Heart right ventricle (tissue), 16 donors: ENCODE results near the gene FHL5. TPM values are rescaled to one million over a fixed set of nuclear protein-coding genes. Genes with fewer than 3 reads are reported as not detected.

Source experiments
- ATAC-seq, 8 donors: fragments of 200-7000 bp; cut with Tn5 transposase; one replicate each; pipeline ENCODE4 v1.9.1; 2020; ENCODE audit warnings: mild to moderate bottlenecking in 8 of 8, moderate library complexity in 8 of 8, moderate number of reproducible peaks in 1 of 8
- DNase-seq, 2 donors: peaks; one replicate each; pipeline ENCODE4 v3.0.0-alpha.2; 2020
- H3K27ac ChIP-seq, 10 donors: fragments of 200-600 bp; sonication (generic) in 2 of 10; one replicate each; pipeline versions ENCODE4 v1.5.0 to v1.8.0; 2020 to 2022; ENCODE audit warnings: mild to moderate bottlenecking in 3 of 10
- H3K27me3 ChIP-seq, 7 donors: fragments of 200-600 bp; one replicate each; pipeline ENCODE4 v1.8.0; 2021 to 2022; ENCODE audit warnings: mild to moderate bottlenecking in 2 of 7
- H3K36me3 ChIP-seq, 9 donors: fragments of 200-600 bp; sonication (generic) in 1 of 9; one replicate each; pipeline versions ENCODE4 v1.5.0 to v1.8.0; 2020 to 2022; ENCODE audit warnings: mild to moderate bottlenecking in 2 of 9
- H3K4me1 ChIP-seq, 9 donors: fragments of 200-600 bp; sonication (generic) in 1 of 9; one replicate each; pipeline versions ENCODE4 v1.5.0 to v1.8.0; 2020 to 2022; ENCODE audit warnings: mild to moderate bottlenecking in 4 of 9
- H3K4me3 ChIP-seq, 10 donors: fragments of 200-600 bp; sonication (generic) in 2 of 10; one replicate each; pipeline versions ENCODE4 v1.5.0 to v1.8.0; 2020 to 2022; ENCODE audit warnings: mild to moderate bottlenecking in 7 of 10, moderate library complexity in 2 of 10
- H3K9me3 ChIP-seq, 11 donors: fragments of 200-600 bp in 10 of 11; sonication (generic) in 2 of 11; one replicate each; pipeline versions ENCODE4 v1.5.0 to v1.8.0; 2013 to 2022; ENCODE audit warnings: mild to moderate bottlenecking in 2 of 11, control low read depth in 1 of 11, moderate library complexity in 1 of 11
- WGBS, 2 donors: extraction: QIAGEN DNeasy Blood & Tissue Kit; methylation state at CpG; one replicate each; pipeline ENCODE4 v1.1.7; 2013; ENCODE audit warnings: inconsistent platforms in 1 of 2; 5-methylcytosine and 5-hydroxymethylcytosine counted together
- intact Hi-C, 10 donors: fragments of 100-400 bp; cut with DNase I; formaldehyde crosslinking; loops; one replicate each; pipeline versions ENCODE4 v1.11.1 to v1.14.2; 2022
- polyA plus RNA-seq, 2 donors: library from polyadenylated mRNA; stranded (reverse); fragments of 200-250 nt; gene quantifications; one replicate each; pipeline ENCODE4 v1.2.3, GENCODE V29; 2013
- total RNA-seq, 10 donors: library from RNA; stranded (reverse); fragmentation: NEBNext Ultra II Directional in 3 of 10; extraction: Animal tissue kit (Norgen Biotek cat#: 25700) in 3 of 10; gene quantifications; one replicate each; pipeline versions ENCODE4 v1.2.1 to v1.2.4, GENCODE V29; 2021 to 2023
- TF ChIP-seq, protein P1 (sequence below), 9 donors: fragments of 200-600 bp; sonication (generic) in 2 of 9; IDR thresholded peaks; one replicate each; pipeline versions ENCODE4 v1.5.0 to v1.8.0; 2021 to 2022; ENCODE audit warnings: antibody characterized with exemption in 9 of 9, mild to moderate bottlenecking in 5 of 9, moderate library complexity in 1 of 9
- donor health status: Arrhythmogenic right ventricular cardiomyopathy.
- donor health status: ischemic (EF 13 %, LVEDD 7.1; RV severe dilation, severe dysfunction).
- donor health status: healthy with polysubstance abuse.
- donor health status: DM: no; HTN: yes; CAD: no.
- donor health status: DM: no; HTN: no; CAD: no.
- donor health status: ischemic (EF 25% LVEDD 6.9; RV normal size, moderate dysfunction).
- donor health status: ischemic (EF 25% LVEDD 5.7; RV mildly dilated, moderate dysfunction).
- donor health status: healthy.
- donor health status: DM: yes; HTN: yes; CAD: no.
- donor health status: Ischemic cardiomyopathy.
- donor health status: ischemic (EF 35%, LVEDD 5.7; RV mildly dilated, moderate dysfunction).
- donor health status: nonischemic (EF 11% LVEDD 7.7; RV severe dilation, severe dysfunction).
- donor health status: DM: yes; HTN: yes; CAD: no.
- donor health status: PGD.
- donor health status: ischemic (EF 29% LVEDD 5.4; RV normal size, mild dysfunction).
- donor health status: nonischemic (EF 23%, LVEDD 6.1; RV moderate dilation, normal function).

FHL5 gene
- total and polyA plus RNA-seq, 12 donors = 1.2 to 11.8 (median 3.4) TPM

DNA sequence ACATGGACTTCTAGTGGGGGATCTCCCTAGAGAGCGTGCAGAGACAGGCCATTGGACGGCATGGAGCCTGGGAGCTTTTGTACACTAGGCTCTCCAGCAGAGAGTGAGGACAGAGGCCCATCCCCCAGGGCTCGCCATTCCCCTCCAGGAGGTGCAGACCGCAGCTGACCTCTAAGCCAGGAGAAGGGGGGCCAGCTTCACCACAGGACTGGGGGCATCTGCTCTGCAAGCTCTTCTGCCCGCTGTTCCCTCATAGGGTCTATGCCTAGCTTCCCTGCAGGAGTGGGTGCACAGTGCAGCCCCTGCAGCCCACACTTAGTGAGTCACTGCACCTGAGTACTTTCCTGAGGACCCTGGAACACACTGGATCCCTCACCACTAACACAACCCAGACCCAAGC, 94.4 kb downstream of the FHL5 start:
- ATAC-seq (peak in 1 of 8 donors; percentile 28), DNase-seq (no peak)
- WGBS, 2 donors = 72 to 74% methylated on average over 5 of the region's 5 CpGs
- H3K27ac ChIP-seq = no peak overlapping the region
- intact Hi-C loops = no loop called here
- no peaks in the 10 kb centered on the region for H3K36me3 ChIP-seq
- H3K27me3 ChIP-seq = peaks cover 0 to 7% (median 0%) of the 10 kb centered on the region in 7 donors
- no peaks in the 10 kb centered on the region for H3K4me1 ChIP-seq
- TF ChIP-seq, protein P1, sequence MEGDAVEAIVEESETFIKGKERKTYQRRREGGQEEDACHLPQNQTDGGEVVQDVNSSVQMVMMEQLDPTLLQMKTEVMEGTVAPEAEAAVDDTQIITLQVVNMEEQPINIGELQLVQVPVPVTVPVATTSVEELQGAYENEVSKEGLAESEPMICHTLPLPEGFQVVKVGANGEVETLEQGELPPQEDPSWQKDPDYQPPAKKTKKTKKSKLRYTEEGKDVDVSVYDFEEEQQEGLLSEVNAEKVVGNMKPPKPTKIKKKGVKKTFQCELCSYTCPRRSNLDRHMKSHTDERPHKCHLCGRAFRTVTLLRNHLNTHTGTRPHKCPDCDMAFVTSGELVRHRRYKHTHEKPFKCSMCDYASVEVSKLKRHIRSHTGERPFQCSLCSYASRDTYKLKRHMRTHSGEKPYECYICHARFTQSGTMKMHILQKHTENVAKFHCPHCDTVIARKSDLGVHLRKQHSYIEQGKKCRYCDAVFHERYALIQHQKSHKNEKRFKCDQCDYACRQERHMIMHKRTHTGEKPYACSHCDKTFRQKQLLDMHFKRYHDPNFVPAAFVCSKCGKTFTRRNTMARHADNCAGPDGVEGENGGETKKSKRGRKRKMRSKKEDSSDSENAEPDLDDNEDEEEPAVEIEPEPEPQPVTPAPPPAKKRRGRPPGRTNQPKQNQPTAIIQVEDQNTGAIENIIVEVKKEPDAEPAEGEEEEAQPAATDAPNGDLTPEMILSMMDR (IDR thresholded peaks at IDR 0.05) = no peak
- H3K4me3 ChIP-seq = no peak overlapping the region
- H3K9me3 ChIP-seq = peaks cover 0 to 3% (median 0%) of the 10 kb centered on the region in 11 donors

DNA sequence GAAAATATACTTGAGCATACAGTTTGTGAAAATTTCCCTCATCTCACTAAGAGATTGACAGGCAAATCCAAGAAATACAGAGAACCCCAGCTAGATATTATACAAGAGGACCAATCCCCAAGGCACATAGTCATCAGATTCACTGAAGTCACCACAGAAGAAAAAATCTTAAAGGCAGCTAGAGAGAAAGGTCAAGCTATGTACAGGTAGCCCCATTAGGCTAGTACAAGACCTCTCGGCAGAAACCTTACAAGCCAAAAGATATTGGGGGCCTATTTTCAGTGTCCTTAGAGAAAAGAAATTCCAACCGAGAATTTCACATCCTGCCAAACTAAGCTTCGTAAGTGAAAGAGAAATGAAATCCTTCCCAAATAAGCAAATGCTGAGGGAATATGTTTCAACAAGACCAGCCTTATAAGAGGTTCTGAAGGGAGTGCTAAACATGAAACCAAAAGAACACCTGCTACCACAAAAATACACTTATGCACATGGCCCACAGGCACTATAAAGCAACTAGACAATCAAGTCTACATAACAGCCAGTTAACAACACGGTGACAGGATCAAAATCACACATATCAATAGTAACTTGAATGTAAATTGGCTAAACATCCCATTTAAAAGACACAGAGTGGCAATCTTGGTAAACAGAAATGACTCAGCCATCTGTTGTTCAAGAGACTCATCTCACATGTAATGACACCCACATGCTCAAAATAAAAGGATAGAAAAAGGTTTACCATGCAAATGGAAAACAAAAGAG, 96.3 kb downstream of the FHL5 start:
- intact Hi-C loops = no loop called here
- no peaks in the 10 kb centered on the region for H3K36me3 ChIP-seq
- H3K4me1 ChIP-seq = no peaks in the 10 kb centered on the region
- no peak overlapping the region for H3K4me3 ChIP-seq
- ATAC-seq = no peak
- H3K9me3 ChIP-seq = peaks cover 0 to 10% (median 0%) of the 10 kb centered on the region in 11 donors
- H3K27me3 ChIP-seq = peaks cover 0 to 7% (median 0%) of the 10 kb centered on the region in 7 donors
- H3K27ac ChIP-seq = no peak overlapping the region
- 68 to 83% methylated on average over 4 of the region's 4 CpGs for WGBS, 2 donors
- TF ChIP-seq, protein P1 (IDR thresholded peaks at IDR 0.05) = no peak
- DNase-seq = no peak

Other genes starting within 250 kb of the FHL5 start
- gene UFL1, start 41.3 kb upstream of the FHL5 start, total RNA-seq = 10 to 100 TPM; 21.0 to 32.7 (median 26.0) TPM
- 10 to 100 TPM in 1 of 2 donors, 1 to 10 TPM in 1; 9.0 to 20.8 TPM for gene UFL1, start 41.3 kb upstream of the FHL5 start, polyA plus RNA-seq